ENCODE results near the gene TAS1R1.

TAS1R1 gene

GRCh38 chr1:6574818-6575217 lies 19.7 kb downstream of the TAS1R1 start:
- DNase-seq, result no peak

GRCh38 chr1:6577831-6578525 lies 22.9 kb downstream of the TAS1R1 start:
- DNase-seq, result no peak

- DNase-seq, result no peak
These were observed 23.7 kb downstream of the TAS1R1 start for GRCh38 chr1:6578624-6579373.

- DNase-seq, result peak; percentile 95
These were observed 24.4 kb downstream of the TAS1R1 start, which contains the start of gene ZBTB48 for GRCh38 chr1:6579374-6580118. Gene ZBTB48, plus strand, starts transcription at chr1:6579994. Its CDS starts 616 bp downstream, at chr1:6580610.

GRCh38 chr1:6580119-6580592 lies 25.0 kb downstream of the TAS1R1 start:
- no peak for DNase-seq

GRCh38 chr1:6580593-6581409 lies 25.7 kb downstream of the TAS1R1 start:
- DNase-seq, result no peak

GRCh38 chr1:6581561-6582305 lies 26.6 kb downstream of the TAS1R1 start:
- DNase-seq, result no peak

DNA sequence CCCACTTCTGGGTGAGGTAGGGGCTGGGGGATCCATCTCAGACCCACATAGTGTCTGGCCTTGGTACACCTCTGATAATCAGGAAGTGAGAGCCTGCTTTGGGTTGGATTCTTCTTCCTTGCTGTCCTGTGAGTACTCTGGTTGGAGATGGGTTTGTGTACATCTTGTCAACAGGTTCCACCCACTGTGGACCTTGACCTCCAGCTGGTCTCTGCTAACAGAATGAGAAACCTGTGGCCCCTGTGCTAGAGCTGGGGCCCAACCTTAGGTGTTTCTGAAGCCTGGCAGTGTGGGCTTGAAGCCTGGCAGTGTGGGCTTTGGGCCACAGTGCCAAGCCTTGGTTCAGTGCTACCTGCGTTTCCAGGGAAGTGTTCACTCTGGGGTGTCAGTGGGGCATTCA lies 27.3 kb downstream of the TAS1R1 start:
- DNase-seq, result no peak

DNA sequence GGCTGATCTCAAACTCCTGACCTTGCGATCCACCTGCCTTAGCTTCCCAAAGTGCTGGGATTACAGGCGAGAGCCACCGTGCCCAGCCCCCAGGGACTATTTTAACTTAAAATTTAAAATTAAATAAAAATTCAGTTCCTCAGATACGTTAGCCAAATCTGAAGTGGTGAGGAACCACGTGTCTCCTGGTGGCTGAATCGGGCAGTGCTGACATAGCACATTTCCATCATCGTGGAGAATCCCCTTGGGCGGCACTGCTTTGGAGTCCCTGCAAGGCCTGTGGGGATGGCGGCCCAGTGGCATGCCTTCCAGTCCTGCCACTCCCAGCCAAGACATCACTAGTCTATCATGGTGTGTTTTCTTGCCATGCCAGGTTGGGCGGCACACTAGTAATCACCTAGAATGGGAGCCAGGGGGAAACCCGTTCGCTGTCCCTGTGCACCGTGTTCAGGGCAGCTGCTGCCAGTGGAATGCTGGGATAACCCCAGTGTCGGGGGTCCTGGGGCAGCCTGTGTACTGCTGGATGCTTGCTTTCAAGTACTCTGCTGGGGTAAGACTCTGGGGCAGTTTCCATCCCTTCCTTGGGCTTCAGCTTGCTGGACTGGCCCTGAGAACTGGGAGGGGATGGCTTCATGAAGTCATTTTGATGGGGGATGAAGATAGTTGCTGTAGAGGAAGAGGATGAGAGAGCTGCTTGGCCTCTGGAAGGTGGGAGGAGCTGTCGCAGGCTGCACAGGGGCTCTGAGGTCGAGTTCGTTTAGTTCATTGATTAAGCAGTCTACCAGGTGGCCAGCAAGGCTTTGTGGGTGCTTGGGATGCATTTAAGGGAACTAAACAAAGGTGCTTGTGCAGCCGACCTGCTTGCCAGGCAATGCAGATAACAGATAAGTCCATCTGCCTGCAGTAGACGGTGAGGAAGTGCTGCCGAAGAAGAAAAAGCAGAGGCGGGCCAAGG lies 29.3 kb downstream of the TAS1R1 start:
- DNase-seq, result no peak

DNA sequence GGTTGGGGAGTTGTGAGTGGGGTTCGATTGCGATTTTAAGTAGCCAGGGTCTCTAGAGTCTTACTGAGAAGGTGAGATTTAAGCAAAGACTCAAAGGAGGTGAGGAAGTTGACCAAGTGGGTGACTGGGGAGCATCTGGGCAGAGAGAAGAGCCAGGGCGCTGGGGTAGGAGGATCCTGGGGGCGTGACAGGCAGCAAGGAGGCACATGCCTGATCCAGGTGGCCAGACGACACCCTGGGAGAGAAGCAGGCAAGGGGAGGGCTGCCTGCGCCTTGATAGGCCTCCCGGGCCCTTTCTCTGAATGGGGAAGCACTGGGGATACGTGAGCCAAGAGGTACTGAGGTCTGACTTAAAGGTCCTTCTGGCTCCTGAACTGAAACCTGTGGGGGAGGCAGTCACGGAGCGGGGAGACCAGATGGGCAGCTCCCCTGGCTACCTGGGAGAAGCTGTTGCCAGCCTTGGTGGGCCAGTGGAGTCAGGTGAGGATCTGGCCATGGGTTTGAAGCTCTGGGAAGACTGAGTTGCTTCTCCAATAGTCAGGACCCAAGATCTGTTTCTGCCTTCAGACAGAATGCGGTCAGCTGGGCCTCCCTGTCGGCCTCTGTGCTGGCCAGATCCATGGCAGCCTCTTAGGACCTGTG lies 30.1 kb downstream of the TAS1R1 start:
- DNase-seq, result no peak

GRCh38 chr1:6585841-6586240 lies 30.7 kb downstream of the TAS1R1 start:
- DNase-seq, result no peak

DNA sequence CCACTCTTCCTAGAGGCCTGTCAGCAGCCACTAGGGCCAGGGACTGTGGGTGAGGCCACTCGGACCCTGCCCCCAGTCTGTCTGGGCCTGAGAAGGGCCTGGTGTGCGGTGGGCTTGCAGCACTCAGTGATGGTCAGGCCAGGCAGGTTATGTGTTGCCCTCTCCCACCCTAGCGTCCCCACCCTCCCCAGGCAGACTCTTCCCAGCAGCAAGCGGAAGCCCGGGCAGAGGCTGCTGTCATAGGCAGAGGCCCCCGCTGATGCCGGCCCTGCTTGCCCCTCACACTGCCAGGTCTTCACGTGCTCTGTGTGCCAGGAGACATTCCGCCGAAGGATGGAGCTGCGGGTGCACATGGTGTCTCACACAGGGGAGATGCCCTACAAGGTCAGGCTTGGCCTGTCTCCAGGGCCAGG lies 31.3 kb downstream of the TAS1R1 start:
- no peak for DNase-seq

DNA sequence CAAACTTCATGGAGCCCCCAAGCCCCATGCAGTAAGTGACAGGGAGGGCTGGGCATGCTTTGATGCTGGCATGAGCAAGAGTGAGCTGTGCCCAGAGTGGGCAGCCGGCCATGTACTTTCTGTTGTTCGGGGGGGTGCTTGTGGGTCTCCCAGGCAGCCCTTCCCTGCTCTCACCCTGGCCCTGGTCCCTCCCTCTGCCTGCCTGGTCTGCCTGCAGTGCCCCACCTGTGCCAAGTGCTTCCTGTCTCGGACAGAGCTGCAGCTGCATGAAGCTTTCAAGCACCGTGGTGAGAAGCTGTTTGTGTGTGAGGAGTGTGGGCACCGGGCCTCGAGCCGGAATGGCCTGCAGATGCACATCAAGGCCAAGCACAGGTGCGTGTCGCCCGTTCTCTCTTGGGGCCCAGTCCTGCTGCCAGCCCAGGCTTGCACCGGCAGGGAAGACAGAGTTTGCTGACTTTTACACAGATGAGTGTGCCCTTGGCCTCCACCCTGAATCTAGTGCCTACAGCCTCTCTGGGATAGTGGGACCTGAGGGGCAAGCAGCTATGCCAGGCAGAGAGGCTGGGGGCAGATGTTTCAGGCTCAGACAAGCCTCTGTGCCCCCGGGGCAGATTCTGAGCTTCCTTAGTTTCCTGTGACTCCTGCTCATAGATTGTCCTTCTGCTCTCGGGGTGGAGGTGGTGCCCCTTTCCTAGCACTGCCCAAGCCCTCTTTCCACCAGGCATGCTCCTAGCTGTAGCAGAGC lies 32.3 kb downstream of the TAS1R1 start:
- peak; percentile 30 for DNase-seq

DNA sequence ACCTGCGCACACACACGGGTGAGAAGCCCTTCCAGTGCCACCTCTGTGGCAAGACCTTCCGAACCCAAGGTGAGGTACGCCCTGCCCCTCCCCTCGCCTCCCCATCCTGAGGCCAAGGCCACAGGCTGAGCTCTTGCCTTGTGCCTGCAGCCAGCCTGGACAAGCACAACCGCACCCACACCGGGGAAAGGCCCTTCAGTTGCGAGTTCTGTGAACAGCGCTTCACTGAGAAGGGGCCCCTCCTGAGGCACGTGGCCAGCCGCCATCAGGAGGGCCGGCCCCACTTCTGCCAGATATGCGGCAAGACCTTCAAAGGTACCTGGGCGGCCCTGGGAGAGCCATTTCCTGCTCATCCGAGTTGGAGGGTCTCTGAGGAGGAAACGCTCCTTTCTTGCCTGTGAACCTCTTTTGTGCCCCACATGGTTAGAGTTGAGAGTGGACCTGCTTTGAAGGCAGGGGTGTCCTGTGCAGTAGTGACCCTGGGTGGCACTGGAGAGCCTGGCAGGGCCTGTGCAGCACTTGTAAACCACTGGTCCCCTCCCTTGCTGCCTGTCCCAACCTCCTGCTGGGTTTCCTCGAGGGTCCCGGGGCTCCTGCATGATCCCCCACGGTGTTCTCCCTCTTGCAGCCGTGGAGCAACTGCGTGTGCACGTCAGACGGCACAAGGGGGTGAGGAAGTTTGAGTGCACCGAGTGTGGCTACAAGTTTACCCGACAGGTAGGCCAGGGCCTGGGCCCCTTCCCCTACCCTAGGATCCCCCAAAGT lies 33.2 kb downstream of the TAS1R1 start:
- no peak for DNase-seq

DNA sequence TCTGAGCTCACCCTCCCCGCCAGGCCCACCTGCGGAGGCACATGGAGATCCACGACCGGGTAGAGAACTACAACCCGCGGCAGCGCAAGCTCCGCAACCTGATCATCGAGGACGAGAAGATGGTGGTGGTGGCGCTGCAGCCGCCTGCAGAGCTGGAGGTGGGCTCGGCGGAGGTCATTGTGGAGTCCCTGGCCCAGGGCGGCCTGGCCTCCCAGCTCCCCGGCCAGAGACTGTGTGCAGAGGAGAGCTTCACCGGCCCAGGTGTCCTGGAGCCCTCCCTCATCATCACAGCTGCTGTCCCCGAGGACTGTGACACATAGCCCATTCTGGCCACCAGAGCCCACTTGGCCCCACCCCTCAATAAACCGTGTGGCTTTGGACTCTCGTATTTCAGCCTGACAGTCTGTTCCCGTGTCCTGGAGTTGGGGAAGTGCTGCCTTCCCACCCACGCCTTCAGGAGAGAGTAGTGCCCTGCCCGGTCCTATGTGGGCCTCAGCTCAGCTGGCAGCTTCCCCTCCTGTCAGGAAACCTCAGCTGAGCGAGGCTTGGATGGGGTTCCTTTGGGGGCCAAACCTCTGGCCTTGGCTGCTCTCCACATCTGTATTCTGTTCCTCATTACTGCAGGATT lies 33.9 kb downstream of the TAS1R1 start:
- no peak for DNase-seq

- no peak for DNase-seq
These were observed 34.9 kb downstream of the TAS1R1 start for GRCh38 chr1:6590046-6590445.

GRCh38 chr1:6591222-6591621 lies 36.1 kb downstream of the TAS1R1 start:
- DNase-seq, result no peak

DNA sequence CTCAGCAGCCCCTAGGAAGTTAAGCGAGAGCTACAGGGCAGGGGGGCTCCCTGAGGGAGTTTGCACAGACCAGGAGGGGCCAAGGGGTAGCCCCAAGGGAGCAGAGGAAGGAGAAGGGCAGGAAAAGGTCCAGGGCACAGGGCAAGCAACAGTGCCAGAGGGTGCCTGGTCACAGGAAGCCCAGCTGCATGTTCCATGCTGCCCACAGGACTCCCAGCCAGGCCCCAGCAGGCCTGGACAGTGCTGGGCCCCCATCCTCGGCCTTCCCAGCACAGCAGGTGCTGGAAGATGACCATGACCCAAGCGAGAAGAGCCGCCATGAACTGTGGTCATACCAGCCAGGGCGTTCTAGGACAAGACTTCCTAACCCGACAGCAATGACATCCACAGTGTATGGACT lies 36.5 kb downstream of the TAS1R1 start:
- DNase-seq, result no peak

All from NCI-H446 treated with DMSO at 0.1 percent for 48 hours (cell line).